Measurements from ENCODE around the gene KREMEN1.
"Not testable (repeated sequence)": the region's sequence is repeated elsewhere in the genome, so short reads cannot be mapped to it uniquely, and the experiment has no call there.

Gene KREMEN1

DNA sequence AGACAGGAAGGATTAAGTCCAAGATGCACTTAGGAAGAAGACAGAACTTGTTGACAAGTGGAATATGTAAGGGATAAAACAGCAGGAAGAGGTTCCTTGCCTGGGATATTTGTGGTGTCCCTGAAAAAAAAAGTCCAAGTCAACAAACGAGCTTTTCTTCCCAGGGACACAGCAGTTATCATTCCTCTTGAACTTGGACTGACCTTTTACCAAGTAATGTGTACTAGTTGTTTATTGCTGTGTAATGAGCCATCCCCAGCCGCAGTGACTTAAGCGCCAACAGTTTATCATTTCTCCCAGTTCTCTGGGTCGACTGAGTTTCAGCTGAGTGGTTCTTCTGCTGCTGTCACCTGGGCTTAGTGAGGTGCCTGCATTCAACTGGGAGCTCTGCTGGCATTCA is 37.0 kb downstream of the KREMEN1 start:
- DNase-seq = no peak

DNA sequence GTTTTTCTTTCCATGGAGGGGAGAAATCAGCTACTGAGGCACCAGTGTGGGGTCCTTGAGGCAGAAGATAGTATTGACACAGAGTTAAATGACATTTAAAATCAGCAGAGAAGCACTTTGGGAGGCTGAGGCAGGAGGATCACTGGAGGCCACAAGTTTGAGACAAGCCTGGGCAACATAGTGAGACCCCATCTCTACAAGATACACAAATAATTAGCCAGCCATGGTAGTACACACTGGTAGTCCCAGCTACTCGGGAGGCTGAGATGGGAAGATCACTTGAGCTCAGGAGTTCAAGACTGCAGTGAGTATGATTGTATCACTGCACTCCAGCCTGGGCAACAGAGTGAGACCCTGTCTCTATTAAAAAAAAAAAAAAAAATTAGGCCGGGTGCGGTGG is 38.1 kb downstream of the KREMEN1 start:
- DNase-seq = no peak

DNA sequence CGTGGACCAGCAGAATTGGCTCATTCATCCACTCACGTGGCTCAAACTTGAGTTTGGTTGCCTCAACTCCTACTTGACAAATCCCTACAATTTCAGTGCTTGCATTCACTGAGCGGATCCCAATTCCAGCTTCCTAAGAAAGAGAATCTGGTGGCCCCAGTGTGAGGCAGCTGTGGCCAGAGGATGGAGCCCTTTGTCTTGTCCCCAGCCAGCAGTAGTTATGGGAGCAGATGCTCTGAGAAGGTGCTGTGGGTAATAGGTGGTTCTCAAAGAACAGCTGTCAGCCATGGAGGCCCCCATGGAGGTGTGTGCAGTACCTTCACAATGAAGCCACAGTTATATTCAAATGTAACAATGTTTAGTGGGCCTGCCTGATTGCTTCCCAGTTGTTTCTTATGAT is 39.3 kb downstream of the KREMEN1 start:
- peak; percentile 51 for DNase-seq

DNA sequence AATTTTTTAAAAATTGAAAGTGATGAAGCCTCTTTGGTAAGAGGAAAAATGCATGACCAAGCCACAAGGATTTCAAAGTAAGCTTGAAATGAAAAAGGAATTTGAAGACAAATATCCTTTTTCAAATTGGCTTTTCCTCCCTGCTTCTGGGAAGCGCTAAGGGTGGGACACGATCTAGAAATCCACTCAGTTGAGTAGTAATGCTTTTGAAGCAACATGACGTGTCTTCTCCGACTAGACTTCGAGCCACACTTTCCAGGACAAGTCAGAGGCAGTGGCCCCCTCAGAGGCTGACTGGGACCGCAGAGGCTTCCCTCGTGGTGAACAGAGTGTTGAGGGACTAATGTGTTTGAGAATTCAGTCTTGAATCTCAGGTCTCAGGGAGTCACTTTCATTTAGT is 39.8 kb downstream of the KREMEN1 start:
- no peak for DNase-seq

DNA sequence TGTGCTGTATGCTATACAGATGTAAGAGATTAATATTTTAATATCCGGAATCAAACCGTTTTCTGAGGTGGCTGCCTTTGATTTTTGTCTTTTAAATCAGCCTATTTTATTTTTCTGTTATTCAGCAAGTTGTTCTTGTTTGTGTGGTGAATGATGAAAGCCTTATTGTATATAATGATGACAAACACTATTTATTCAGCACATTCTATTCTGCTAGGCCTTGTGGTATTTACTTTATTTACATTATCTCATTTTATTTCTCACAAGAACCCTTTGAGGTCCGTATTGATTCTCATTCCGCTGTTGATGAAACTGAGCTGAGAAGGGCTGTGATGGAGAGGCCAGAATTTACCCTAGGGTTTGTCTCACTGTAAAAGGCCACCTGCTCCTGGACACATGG is 40.5 kb downstream of the KREMEN1 start:
- DNase-seq = no peak

DNA sequence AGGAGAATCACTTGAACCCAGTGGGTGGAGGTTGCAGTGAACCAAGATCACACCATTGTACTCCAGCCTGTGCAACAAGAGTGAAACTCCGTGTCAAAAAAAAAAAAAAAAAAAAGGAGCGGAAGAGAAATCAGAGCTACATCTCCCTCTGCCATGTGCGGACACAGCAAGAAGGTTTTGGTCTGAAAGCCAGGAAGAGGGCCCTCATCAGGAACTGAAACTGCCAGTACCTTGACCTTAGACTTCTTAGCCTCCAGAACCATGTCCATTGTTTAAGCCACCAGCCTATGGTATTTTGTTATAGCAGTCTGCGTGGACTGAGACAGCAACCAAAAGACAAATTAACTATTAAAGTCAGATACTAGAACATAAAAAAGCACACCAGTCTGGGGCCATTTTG is 41.6 kb downstream of the KREMEN1 start:
- no peak for DNase-seq

DNA sequence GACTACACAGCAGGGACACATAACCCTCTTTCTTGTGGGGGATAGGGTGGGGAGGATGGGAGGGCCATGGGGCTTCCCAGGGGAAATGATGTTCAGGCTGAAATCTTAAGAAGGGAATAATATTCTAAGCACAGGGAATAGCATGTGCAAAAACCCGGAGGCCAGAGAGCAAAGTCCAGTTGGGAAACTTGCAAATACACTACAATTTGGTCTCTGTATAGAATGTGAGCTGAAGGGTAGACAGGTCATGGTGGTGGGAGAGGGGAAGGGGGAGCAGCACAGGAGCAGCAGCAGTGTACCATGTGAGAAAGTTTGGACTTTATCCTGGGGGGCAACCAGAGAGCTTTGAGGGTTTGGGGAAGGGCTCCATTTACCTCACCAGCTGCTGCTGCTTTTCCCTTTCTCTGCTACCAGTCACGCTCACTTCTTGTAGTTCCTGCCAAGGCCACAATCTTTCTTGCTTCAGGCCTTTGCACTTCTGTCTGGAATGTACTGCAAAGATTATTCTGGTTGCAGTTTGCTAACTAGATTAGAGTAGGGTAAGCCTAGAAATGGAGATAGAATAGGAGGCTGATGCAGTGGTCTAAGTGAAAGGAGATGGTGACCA is 43.0 kb downstream of the KREMEN1 start:
- DNase-seq = no peak

DNA sequence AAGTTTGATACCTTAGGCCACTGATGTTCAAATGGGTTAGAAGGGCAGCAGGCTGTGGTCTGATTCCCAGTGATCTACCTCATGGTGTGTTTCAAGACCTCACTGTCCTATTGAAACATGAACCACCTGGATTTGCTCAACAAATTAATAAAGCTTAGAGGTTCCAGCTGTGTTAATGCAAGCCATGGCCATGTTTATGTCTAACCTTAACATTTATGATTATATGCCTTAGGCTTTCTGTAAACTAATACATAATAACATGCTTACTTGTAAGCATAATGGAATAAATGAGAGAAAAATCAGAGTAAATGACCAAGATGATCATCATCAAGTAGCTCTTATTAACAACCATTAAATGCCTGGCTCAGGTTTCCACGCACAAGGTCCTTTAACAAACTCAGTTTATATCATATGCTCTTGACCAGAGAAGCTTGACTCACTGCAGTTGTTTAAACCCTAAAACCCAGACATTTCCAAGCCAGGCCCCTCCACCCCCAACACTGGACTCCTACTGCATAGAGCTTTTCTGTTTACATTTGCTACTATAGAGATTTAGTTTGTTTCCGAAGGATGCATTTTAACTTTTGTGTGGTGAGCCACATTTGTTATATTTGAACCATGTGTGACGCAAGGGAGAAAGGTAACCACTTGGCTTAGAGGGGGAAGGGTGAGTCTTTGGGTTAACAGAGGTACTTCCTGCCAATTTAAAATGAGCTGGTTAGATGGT is 43.7 kb downstream of the KREMEN1 start:
- DNase-seq = no peak

DNA sequence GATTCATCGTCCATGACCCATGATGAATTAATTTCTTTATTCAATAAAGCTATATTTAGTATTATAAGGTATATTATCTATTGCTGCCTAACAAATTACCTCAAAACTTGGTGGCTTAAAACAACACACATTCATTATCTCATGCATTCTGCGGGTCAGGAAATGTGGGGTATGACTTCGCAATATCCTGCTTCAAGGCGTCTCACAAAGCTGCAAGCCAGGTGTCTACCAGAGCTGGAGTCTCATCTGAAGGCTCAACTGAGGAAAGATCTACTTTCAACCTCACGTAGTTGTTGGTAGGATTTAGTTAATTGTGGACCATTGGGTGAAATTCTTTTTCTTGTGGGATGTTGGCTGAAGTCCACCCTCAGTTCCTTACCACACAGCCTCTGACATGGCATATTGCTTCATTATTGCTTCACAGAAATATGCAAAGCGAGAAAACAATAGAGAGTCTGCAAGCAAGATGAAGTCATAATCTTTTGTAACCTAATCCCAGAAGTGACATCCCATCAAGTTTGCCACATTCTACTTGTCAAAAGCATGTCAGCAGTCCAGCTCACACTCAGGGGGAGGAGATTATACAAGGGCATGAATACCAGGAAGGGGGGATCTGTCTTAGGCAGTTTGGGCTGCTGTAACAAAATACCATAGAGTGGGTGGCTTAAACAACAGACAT is 45.1 kb downstream of the KREMEN1 start:
- no peak for DNase-seq

DNA sequence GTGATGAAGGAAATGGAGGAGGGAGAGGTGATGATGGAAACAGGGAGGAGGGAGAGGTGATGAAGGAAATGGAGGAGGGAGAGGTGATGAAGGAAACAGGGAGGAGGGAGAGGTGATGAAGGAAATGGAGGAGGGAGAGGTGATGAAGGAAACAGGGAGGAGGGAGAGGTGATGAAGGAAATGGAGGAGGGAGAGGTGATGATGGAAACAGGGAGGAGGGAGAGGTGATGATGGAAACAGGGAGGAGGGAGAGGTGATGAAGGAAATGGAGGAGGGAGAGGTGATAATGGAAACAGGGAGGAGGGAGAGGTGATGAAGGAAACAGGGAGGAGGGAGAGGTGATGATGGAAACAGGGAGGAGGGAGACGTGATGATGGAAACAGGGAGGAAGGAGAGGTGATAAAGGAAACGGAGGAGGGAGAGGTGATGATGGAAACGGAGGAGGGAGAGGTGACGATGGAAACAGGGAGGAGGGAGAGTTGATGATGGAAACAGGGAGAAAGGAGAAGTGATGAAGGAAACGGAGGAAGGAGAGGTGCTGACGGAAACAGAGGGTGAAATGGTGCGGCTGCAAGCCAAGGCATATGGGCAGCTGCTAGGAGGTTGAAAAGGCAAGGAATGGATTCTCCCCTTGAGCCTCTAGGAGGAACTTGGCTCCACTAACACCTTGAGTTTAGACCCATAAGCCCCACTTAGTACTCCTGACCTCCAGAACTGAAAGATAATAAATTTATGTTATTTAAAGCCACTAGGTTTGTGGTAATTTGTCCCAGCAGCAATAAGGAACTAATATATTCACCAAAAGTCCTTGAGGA is 47.5 kb downstream of the KREMEN1 start:
- not testable (repeated sequence) for DNase-seq

DNA sequence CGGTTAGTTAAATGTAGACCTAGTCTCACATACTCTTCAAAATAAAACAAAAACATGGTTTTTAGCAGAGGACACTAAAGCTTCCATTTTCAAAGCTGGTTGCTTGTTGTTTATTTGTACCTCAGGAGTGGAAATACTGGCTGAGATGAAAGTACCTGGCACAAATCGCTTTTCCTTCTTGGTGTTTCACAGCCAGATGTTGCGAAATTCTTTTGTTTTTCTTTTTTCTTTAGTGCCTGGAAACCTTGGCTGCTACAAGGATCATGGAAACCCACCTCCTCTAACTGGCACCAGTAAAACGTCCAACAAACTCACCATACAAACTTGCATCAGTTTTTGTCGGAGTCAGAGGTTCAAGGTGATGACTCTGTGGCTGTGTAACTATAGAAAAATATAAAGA is 48.3 kb downstream of the KREMEN1 start:
- DNase-seq = no peak

DNA sequence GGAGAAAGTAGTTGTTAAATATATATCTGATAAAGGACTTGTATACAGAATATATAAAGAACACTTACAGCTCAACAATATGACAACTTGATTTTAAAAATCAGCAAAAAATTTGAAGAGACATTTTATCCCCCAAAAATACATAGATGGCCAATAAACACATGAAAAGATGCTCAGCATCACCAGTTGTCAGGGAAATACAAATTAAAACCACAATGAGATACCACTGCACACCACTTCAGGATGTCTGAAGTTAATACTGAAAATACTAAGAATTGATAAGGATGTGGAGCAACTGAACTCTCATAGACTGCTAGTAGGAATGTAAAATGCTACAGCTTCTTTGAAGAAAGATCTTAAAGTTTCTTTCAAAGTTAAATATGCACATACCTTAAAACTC is 49.2 kb downstream of the KREMEN1 start:
- no peak for DNase-seq

DNA sequence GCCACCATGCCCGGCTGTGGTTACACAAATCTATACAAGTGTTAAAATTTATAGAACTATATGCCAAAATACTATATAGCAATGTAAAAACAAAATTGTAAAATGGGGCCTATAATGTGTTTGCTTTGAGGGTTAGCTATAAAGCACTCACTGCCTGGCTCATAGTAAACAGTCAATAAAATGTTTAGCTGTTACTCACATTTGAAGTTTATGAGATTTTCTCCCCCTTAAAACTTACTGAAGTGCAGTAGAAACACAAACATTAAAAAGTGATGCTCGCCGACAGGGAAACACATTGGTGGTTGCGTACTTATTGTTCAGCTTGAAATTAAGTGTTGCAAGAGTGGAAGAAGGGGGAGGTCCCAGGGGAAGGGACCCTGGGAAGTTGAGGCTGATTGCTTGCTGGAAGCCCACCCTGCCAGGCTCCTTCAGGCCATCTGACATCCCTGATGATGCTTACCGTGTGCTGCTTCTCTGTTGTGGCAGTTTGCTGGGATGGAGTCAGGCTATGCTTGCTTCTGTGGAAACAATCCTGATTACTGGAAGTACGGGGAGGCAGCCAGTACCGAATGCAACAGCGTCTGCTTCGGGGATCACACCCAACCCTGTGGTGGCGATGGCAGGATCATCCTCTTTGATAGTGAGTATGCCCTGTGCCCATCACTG is 52.1 kb downstream of the KREMEN1 start:
- no peak for DNase-seq

DNA sequence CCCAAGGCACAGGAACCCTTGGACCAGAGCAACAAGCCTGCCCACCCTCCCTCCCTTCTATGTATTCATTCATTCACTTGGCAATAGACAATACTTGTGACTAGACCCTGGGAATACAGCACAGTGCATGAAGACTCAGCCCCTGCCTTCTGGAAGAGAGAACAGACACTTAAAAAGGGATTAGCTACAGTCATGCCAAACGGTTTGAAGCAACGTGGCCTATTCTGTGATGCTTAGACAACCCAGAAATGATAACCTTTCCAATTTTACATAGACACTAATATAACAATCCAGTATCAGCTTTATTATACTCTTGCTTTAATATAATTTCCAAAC is 52.6 kb downstream of the KREMEN1 start:
- DNase-seq = no peak

DNA sequence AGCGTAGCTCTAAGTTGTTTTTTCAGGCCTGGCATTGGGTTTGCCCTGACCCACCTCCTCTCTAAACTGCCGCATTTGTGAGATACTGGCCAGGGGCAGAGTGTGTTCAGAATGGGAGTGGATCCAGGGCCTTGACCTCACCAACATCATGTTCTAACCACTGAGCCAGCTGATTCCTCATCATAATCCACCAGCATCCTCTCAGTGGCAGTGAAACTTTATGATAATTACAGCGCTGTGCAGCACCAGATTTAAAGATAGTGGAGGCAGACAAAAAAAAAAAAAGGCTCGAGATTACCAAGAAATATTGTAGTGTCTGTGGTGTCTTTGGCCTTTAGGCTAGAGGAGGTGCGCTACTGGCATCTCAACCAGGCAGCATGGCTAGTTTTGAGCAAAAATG is 53.0 kb downstream of the KREMEN1 start:
- DNase-seq = no peak

DNA sequence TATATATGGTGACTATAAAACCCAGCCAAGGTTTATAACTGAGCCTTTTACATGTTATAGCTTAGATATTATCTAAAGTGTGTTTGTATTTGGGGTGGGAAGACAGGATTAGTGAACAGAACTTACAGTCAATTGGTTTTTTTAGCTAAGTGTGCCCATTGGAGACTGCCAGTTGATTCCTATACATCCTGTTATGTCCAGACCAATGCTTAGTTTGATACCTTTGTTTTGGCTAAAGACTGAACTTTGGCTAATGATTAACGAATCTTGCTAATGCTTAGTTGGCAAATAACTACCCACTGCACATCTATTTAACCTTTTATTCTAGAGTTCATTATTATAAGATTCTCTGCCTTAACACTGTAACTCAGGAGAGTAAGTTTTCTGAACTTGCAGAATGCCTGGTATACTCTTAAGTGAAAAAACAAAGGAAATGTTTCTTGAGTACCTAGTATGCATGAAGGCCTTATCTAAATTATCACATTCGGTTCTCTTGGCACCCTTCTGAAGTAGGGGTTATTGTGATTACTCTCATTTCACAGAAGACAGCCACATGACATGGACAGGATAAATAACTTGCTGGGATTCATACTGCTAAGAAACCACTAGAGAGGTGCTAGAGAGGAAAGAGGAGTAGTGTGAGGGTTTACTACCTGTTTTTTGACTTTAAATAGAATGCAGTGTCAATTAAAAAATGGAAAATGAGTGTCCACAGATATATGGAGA is 54.0 kb downstream of the KREMEN1 start:
- no peak for DNase-seq

DNA sequence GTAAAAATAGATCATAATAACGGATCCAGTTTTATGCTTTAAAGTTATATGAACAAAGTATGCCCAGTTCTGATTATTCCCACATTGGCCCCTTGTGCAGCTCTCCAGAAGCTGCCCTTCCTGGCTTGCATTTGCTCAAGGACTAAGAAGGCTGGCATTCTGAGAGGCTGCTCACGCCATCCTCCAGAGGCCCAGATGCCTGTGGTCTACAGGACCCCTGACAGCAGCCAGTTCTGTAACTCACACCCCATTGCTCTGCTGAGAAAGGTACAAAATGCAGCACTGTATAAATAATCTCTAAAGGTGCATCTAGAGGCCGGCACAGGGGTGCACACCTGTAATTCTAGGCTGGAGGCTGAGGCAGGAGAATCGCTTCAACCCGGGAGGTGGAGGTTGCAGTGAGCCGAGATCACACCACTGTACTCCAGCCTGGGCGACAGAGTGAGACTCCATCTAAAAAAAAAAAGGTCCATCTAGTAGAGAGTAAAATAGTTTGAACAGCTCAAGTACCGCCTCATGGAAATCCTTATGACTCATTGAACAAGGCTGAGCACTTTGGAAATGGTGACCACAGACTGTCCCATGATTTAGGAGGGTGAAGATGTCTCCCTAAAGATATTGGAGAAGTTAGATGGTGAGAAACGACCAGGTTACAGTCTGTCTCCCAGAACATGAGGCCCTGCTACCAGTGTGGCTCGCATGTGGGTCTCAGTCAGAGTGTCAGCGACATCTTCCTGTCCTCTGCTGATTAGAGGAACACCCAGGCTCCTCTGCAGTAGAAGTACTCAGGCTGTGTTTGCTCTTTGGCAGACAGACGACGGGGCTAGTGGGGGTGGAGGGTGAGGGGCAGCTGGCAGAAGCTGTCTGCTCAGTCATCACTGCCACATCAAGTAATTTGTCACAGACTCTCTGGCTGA is 56.3 kb downstream of the KREMEN1 start:
- peak; percentile 75 for DNase-seq

DNA sequence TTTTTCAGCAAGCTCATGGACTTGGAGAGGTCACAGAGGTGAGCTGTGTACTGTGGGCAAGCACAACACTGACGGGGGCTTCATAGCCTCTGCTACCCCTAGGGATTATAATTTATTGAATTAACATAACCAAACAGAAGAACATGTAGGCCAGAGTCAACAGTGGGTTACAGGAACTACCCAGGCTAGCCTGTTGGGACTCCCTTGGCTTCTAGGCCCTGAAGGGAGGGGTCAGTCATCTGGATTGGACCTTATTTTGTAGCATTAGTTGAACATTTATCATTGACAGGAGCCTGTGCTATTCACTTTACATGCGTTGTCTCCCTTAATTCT is 56.9 kb downstream of the KREMEN1 start:
- DNase-seq = no peak

DNA sequence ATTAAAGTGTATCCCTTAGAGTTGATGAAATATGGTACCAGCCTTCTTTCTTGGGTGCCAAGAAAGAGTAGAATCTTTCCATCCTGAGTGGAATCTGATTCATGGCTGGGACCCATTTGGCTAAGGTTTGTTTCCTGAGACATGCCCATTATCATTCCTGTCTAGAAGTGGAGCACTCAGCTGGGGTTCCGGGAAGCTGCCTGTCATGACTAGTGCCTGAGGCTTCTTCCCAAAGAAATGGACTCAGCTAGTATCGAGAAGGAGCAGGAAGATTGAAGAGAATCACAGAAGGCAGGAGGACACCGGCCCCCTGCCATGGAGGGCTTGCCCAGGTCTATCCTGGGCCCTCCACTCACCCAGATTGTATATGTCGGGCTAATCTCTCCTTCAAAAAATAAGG is 57.6 kb downstream of the KREMEN1 start:
- DNase-seq = no peak

DNA sequence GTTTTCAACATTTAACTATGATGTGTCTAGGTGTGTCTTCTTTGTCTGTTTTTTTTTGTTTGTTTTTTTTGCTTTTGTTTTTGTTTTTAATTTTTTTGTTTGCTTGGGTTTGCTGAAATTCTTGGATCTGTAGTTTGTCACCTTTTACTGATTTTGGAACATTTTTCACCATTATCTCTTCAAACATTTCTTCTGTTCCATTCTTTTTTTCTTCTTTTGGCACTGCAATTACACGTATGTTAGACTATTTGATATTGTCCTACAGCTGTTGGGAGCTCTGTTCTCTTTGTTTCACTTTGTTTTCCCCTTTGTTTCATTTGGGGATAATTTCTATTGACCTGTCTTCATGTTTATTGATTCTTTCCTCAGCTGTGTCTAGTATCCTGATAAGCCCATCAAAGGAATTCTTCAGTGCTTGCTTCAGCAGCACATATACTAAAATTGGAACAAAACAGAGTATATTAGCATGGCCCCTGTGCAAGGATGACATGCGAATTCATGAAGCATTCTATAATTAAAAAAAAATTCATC is 60.8 kb downstream of the KREMEN1 start:
- no peak for DNase-seq

DNA sequence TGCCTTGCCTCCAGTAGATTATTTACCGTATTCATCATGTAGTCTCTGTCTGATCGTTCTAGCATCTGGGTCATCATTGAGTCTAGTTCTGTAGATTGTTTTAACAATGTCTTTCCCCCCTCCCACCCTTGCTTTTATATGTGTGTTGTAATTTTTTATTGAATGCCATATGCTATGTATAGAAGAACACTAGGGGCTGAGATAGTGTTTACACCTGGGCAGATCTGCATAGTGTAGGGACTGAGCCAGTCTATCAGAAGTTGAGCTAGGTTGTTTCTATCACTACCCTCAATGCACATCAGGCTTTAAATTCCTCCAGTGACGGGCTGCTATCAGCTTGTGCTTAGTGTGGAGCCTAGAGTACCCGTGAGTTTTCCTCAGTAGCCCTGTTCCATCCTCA is 61.6 kb downstream of the KREMEN1 start:
- DNase-seq = no peak

All from NCI-H1092 treated with DMSO at 0.1 percent for 48 hours (cell line).